HG02852 (cell line): ENCODE data around the gene PIH1D1.

Experiments
- ATAC-seq: cut with Tn5 transposase; IDR thresholded peaks from one replicate; pipeline ENCODE4 v1.9.1; 2021; ENCODE audit warnings: mild to moderate bottlenecking, moderate library complexity; ENCODE audit not compliant: unreplicated experiment

Gene PIH1D1

GRCh38 chr19:49436381-49437017, 15.1 kb downstream of the PIH1D1 start:
- no peak for ATAC-seq

- no peak for ATAC-seq
These were observed 15.9 kb downstream of the PIH1D1 start for GRCh38 chr19:49435670-49436069.

GRCh38 chr19:49434907-49435583, 16.6 kb downstream of the PIH1D1 start:
- ATAC-seq: no peak

- ATAC-seq: no peak
These were observed 18.2 kb downstream of the PIH1D1 start for GRCh38 chr19:49433240-49433901.

GRCh38 chr19:49432141-49433073, 19.2 kb downstream of the PIH1D1 start:
- no peak for ATAC-seq

- no peak for ATAC-seq
These were observed 20.3 kb downstream of the PIH1D1 start for GRCh38 chr19:49431330-49431749.

- ATAC-seq: no peak
These were observed 20.8 kb downstream of the PIH1D1 start for GRCh38 chr19:49430678-49431329.

- ATAC-seq: no peak
These were observed 21.4 kb downstream of the PIH1D1 start for GRCh38 chr19:49430172-49430677.

GRCh38 chr19:49428547-49429451, 22.8 kb downstream of the PIH1D1 start:
- ATAC-seq: no peak

- ATAC-seq: no peak
These were observed 23.6 kb downstream of the PIH1D1 start for GRCh38 chr19:49427855-49428546.

- no peak for ATAC-seq
These were observed 24.3 kb downstream of the PIH1D1 start for GRCh38 chr19:49427339-49427738.

- no peak for ATAC-seq
These were observed 25.6 kb downstream of the PIH1D1 start for GRCh38 chr19:49425922-49426592.

GRCh38 chr19:49425178-49425577, 26.4 kb downstream of the PIH1D1 start, which contains the start of gene GFY:
TSS of gene GFY (plus strand) at chr19:49425388. CDS start at chr19:49426431, 1,043 bp downstream.
- ATAC-seq: no peak

GRCh38 chr19:49423985-49424303, 27.7 kb downstream of the PIH1D1 start:
- no peak for ATAC-seq

GRCh38 chr19:49423071-49423984, 28.3 kb downstream of the PIH1D1 start, which contains the start of gene PTH2:
TSS of gene PTH2 (minus strand) at chr19:49423441. CDS start at chr19:49423339, 102 bp downstream.
- no peak for ATAC-seq

- no peak for ATAC-seq
These were observed 29.1 kb downstream of the PIH1D1 start for GRCh38 chr19:49422407-49423070.

- no peak for ATAC-seq
These were observed 29.8 kb downstream of the PIH1D1 start for GRCh38 chr19:49421878-49422202.
